Measurements from ENCODE around the gene CNTNAP5. TPM values are rescaled to one million over a fixed set of nuclear protein-coding genes. Genes with fewer than 3 reads are reported as not detected.

Gene CNTNAP5
- total RNA-seq, 1 experiment from 2014 or later = not detected

DNA sequence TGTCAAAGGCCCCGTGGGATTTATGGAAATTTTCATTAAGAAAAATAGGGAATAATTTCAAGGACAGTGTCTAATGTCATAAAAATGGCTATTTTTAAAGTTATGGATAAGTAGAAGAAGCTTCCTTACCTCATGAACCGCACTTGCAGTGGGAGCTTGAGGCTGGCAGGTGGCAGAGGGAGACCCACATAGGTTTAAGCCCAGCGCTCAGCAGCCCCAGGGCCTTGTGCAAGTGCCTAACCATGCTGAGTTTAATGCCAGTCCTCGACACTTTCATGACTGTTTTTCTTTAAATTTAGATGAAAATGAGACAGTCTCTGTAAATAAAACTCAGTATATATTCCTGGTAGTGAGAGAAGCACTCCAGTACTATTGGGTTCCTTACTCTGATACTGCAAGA lies 285.6 kb downstream of the CNTNAP5 start:
- CTCF ChIA-PET = no interaction called here
- Histone ChIP-seq H3K9me3 (ENCODE audit: low read depth, low read length, poor library complexity, severe bottlenecking) (no peaks in the 10 kb centered on the region), H3K27me3 (replicated peaks; ENCODE audit: insufficient read depth, low read depth, low read length, poor library complexity) (no peaks in the 10 kb centered on the region), H3K4me1 (ENCODE audit: insufficient read depth, low read length, poor library complexity, severe bottlenecking) (no peaks in the 10 kb centered on the region), H3K36me3 (ENCODE audit: insufficient read depth, low read length, poor library complexity, severe bottlenecking) (no peaks in the 10 kb centered on the region), H3K27ac (ENCODE audit: low read depth, low read length, poor library complexity, severe bottlenecking) (no peak overlapping the region), H3K4me3 (ENCODE audit: low read depth, low read length, poor library complexity, severe bottlenecking) (no peak overlapping the region)
- TF ChIP-seq EZH2 (IDR thresholded peaks at IDR 0.05; ENCODE audit: borderline replicate concordance, low read depth, low read length, poor library complexity, severe bottlenecking) (no peak), CTCF (conservative IDR thresholded peaks at IDR 0.05; ENCODE audit: low read depth, low read length) (no peak)
- no peak for DNase-seq (ENCODE audit: low spot score)
- POLR2A ChIA-PET (ENCODE audit: low non-redundant PET) = no interaction called here
- BruUV-seq (replicated peaks) = no TSS peak
- intact Hi-C loops (cut with micrococcal nuclease; ENCODE audit: unreplicated experiment) = no loop called here

DNA sequence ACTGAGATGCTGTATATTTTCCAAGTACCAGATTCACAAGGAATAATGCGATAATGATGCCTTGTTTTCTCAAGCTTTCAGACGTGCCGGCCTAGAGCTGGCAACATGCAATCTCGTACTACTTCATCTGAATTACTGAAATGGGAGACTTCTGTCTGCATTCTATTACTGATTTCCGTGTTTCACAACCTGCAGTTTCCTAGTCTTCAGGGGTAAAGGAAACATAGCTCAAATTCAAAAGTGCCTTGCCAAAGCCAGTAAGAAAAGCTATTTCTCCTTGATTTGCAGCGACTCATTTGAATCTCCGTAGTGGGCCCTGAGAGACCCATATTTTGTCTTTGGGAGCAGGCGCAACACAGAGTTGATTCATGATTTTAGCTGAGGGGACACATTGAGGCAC lies 289.0 kb downstream of the CNTNAP5 start:
- Histone ChIP-seq H3K4me1 (ENCODE audit: insufficient read depth, low read length, poor library complexity, severe bottlenecking) (no peaks in the 10 kb centered on the region), H3K4me3 (ENCODE audit: low read depth, low read length, poor library complexity, severe bottlenecking) (no peak overlapping the region), H3K27ac (ENCODE audit: low read depth, low read length, poor library complexity, severe bottlenecking) (no peak overlapping the region), H3K27me3 (replicated peaks; ENCODE audit: insufficient read depth, low read depth, low read length, poor library complexity) (no peaks in the 10 kb centered on the region), H3K9me3 (ENCODE audit: low read depth, low read length, poor library complexity, severe bottlenecking) (no peaks in the 10 kb centered on the region), H3K36me3 (ENCODE audit: insufficient read depth, low read length, poor library complexity, severe bottlenecking) (no peaks in the 10 kb centered on the region)
- intact Hi-C loops (cut with micrococcal nuclease; ENCODE audit: unreplicated experiment) = no loop called here
- TF ChIP-seq EZH2 (IDR thresholded peaks at IDR 0.05; ENCODE audit: borderline replicate concordance, low read depth, low read length, poor library complexity, severe bottlenecking) = no peak
- no peak for TF ChIP-seq CTCF (conservative IDR thresholded peaks at IDR 0.05; ENCODE audit: low read depth, low read length)
- no peak for DNase-seq (ENCODE audit: low spot score)
- ChIA-PET CTCF (no interaction called here), POLR2A (ENCODE audit: low non-redundant PET) (no interaction called here)
- no TSS peak for BruUV-seq (replicated peaks)

DNA sequence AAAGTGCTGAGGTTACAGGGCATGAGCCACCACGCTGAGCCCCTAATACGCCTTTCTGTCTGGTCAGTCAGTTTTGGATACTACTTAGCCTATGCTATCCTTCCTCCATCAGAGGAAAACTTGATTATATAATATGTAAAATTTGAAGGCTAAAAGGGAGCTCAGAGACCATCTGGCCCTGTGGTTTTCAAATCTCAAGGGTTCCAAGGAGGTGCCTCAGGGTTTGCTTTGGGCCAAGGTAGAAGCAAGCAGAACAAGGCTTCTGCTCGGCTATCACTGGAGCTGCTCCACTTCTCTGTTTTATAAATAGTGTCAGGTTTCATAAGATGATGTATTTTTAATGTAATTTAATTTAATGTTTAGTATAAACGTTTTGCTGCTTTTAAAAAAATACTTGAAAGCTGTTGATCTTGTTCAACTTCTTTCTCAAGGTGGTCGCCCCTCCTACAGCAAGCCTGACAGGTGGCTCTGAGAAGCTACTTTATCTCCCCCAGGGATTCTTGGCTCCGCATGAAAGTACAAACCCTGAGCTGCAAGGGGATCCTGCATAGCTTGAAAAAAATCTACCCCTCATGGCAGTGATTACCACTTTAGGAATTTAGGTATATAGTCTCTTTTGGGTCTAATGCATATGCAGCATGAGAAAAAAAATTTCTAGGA lies 290.3 kb downstream of the CNTNAP5 start:
- no peaks in the 10 kb centered on the region for H3K27me3 ChIP-seq (replicated peaks; ENCODE audit: insufficient read depth, low read depth, low read length, poor library complexity)
- H3K4me3 ChIP-seq (ENCODE audit: low read depth, low read length, poor library complexity, severe bottlenecking) = no peak overlapping the region
- no TSS peak for BruUV-seq (replicated peaks)
- no peaks in the 10 kb centered on the region for H3K4me1 ChIP-seq (ENCODE audit: insufficient read depth, low read length, poor library complexity, severe bottlenecking)
- no peak overlapping the region for H3K27ac ChIP-seq (ENCODE audit: low read depth, low read length, poor library complexity, severe bottlenecking)
- intact Hi-C loops (cut with micrococcal nuclease; ENCODE audit: unreplicated experiment) = no loop called here
- no peaks in the 10 kb centered on the region for H3K36me3 ChIP-seq (ENCODE audit: insufficient read depth, low read length, poor library complexity, severe bottlenecking)
- POLR2A ChIA-PET (ENCODE audit: low non-redundant PET) = no interaction called here
- TF ChIP-seq CTCF (conservative IDR thresholded peaks at IDR 0.05; ENCODE audit: low read depth, low read length) (no peak), EZH2 (IDR thresholded peaks at IDR 0.05; ENCODE audit: borderline replicate concordance, low read depth, low read length, poor library complexity, severe bottlenecking) (no peak)
- H3K9me3 ChIP-seq (ENCODE audit: low read depth, low read length, poor library complexity, severe bottlenecking) = no peaks in the 10 kb centered on the region
- CTCF ChIA-PET = no interaction called here
- DNase-seq (ENCODE audit: low spot score) = no peak
